Esophagus muscularis mucosa (tissue), 3 donors: Measurements from ENCODE around the gene HOXA9.

Experiments
- EP300 ChIP-seq: sonication (generic); formaldehyde crosslinking; IDR thresholded peaks from one replicate; pipeline ENCODE4 v1.6.1; 2017; ENCODE audit warnings: antibody characterized with exemption
- POLR2A ChIP-seq: fragments of 450-650 bp; IDR thresholded peaks from one replicate; pipeline ENCODE4 v1.6.1; 2017; ENCODE audit warnings: antibody characterized with exemption, moderate library complexity, mild to moderate bottlenecking, low read depth
- POLR2AphosphoS5 ChIP-seq, 2 donors: sonication (generic); formaldehyde crosslinking; IDR thresholded peaks; one replicate each; pipeline ENCODE4 v1.6.1; 2017; ENCODE audit warnings: antibody characterized with exemption in 2 of 2

- TF ChIP-seq POLR2AphosphoS5 (IDR thresholded peaks at IDR 0.05) (no peak), POLR2A (no peak), EP300 (no peak)
These were observed 3.4 kb downstream of the HOXA9 start for GRCh38 chr7:27161721-27162560.
